T-helper 1 cell treated with Interleukin-12 subunit alpha and Interleukin-12 subunit beta and Interleukin-4 antibody, amounts not matched to agents 30 μg/mL and 1 μg/mL, for 36 hours (primary cell): Measurements from ENCODE around the gene ZFAND4.
"Not testable (repeated sequence)": the region's sequence is repeated elsewhere in the genome, so short reads cannot be mapped to it uniquely, and the experiment has no call there.

ENCODE experiments used
- H3K27ac Mint-ChIP-seq: one replicate; pipeline ENCODE4 v1.8.0; 2021; ENCODE audit warnings: mild to moderate bottlenecking, mixed read lengths
- H3K27me3 Mint-ChIP-seq: one replicate; pipeline ENCODE4 v1.8.0; 2021; ENCODE audit warnings: low read depth, mixed read lengths
- H3K36me3 Mint-ChIP-seq: one replicate; pipeline ENCODE4 v1.8.0; 2021; ENCODE audit warnings: low read depth, mixed read lengths
- H3K4me1 Mint-ChIP-seq: one replicate; pipeline ENCODE4 v1.8.0; 2021; ENCODE audit warnings: low read depth, mixed read lengths
- H3K4me3 Mint-ChIP-seq: one replicate; pipeline ENCODE4 v1.8.0; 2021; ENCODE audit warnings: mild to moderate bottlenecking, moderate library complexity, mixed read lengths
- H3K9me3 Mint-ChIP-seq: one replicate; pipeline ENCODE4 v1.8.0; 2021; ENCODE audit warnings: mixed read lengths

The ZFAND4 gene

DNA sequence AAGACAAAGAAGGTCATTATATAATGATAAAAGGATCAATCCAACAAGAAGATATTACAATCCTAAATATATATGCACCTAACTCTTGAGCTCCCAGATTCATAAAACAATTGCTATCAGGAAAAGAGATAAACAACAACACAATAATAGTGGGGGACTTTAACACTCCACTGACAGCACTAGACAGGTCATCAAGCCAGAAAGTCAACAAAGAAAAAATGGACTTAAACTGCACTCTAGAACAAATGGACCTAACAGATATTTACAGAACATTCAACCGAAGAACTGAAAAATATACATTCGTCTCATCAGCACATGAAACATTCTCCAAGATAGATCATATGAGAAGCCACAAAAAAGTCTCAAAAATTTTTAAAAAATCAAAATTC is 17.8 kb downstream of the ZFAND4 start:
- H3K27ac Mint-ChIP-seq, H3K4me3 Mint-ChIP-seq, H3K27me3 Mint-ChIP-seq, H3K9me3 Mint-ChIP-seq: not testable (repeated sequence)
- peaks cover 34% of the 10 kb centered on the region for H3K36me3 Mint-ChIP-seq
- H3K4me1 Mint-ChIP-seq = peaks cover 15% of the 10 kb centered on the region

DNA sequence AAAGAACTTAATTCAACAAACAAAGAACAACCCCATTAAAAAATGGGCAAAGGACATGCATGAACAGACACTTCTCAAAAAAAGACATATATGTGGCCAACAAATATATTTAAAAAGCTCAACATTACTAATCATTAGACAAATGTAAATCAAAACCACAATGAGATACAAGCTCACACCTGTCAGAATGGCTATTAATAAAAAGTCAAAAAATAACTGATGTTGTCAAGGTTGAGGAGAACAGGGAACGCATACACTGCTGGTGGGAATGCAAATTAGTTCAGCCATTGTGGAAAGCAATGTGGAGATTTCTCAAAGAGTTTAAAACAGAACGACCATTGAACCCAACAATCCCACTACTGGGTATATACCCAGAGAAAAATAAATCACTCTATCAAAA is 19.1 kb downstream of the ZFAND4 start:
- Mint-ChIP-seq H3K27me3 (no peaks in the 10 kb centered on the region), H3K4me1 (peaks cover 13% of the 10 kb centered on the region), H3K4me3 (no peak overlapping the region), H3K9me3 (peaks cover 5% of the 10 kb centered on the region), H3K27ac (no peak overlapping the region), H3K36me3 (peaks cover 27% of the 10 kb centered on the region)

DNA sequence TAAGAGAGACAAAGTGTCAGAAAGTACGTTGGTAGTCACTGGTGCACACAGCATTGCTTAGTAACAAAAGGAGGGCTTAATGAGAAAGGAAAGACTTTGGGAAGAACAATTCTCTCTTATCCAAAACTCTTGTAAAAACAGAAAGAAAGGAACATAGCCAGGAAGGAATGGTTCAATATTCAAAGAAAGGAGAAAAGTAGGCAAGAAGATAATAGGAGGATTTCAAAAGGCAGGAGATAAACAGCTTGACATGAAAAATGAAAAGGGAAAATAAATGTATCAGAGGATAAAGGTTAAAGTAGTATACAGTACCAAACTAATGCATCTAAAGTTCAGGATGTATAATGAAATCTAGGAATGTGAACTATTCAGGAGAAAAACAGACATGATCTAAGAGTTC is 20.1 kb downstream of the ZFAND4 start:
- Mint-ChIP-seq H3K36me3 (peaks cover 28% of the 10 kb centered on the region), H3K4me3 (no peak overlapping the region), H3K27ac (no peak overlapping the region), H3K27me3 (no peaks in the 10 kb centered on the region), H3K4me1 (peaks cover 13% of the 10 kb centered on the region), H3K9me3 (peaks cover 3% of the 10 kb centered on the region)

DNA sequence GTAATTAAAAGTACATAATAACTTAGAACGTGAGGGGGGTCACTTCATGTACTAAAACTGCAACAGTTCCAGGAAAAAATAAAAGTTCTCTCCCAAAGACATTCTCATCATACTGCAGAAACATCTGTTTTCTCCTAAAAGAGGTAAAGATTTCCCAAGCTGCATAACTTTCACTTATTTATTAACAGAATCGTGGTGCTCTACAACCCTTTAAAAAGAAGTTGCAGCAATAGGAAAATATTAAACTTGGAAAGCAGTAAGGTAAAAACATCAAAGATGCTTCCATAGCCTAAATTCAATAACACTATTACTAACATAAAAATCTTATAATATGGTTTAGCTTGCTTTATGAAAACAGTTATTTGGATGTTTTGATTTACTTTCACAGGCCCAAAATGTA is 23.3 kb downstream of the ZFAND4 start:
- H3K27ac Mint-ChIP-seq = no peak overlapping the region
- no peak overlapping the region for H3K4me3 Mint-ChIP-seq
- H3K9me3 Mint-ChIP-seq = no peaks in the 10 kb centered on the region
- H3K4me1 Mint-ChIP-seq = peaks cover 5% of the 10 kb centered on the region
- no peaks in the 10 kb centered on the region for H3K27me3 Mint-ChIP-seq
- H3K36me3 Mint-ChIP-seq = peaks cover 22% of the 10 kb centered on the region

DNA sequence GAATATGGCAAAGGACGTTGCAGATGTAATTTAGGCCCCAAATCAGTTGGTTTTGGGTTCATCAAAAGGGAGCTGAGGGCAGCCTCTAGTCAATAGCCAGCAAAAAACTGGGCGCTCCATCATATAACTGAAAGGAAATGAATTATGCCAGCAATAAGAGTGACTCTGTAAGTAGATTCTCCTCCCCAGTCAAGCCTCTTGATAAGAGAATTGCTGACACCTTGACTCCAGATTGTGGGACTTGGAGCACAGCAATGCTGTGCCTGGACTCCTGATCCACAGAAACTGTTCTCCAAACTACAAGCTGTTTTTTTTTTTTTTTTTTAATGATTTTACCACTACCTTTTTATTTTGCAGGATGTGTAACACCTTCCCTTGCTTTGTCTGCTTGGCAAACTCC is 25.5 kb downstream of the ZFAND4 start:
- Mint-ChIP-seq H3K4me1 (no peaks in the 10 kb centered on the region), H3K9me3 (no peaks in the 10 kb centered on the region), H3K4me3 (no peak overlapping the region), H3K27me3 (no peaks in the 10 kb centered on the region), H3K36me3 (peaks cover 18% of the 10 kb centered on the region), H3K27ac (no peak overlapping the region)

DNA sequence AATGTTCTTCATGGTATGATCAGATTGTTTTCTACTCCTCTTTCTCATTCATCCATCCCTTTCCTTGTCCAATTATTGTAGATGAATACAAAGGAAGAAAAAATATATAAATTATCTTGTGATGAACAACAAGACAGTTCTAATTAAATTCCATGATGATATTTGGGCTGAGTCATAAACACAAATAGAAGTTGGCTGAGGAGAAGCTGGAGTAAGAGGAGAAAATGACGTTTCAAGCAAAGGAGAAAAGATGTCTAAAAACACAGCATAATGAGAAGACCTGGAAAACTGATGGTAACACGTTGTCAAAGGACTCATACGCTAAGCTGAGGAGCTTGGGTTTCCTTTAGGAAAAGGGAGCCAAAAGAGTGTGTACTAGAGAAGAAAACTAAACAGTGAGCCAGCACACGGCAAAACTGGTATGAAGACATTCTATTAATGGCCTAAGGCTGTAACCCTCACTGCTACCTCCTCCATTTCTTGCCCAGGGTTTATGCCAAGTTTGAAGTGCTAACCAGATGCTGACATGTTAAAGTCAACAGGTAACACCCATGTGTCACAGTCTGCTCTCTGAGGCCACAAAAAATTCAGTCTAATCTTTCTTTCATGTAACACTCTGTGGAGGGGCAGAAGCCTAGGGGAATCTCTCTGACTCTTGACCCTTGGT is 26.1 kb downstream of the ZFAND4 start:
- no peaks in the 10 kb centered on the region for H3K27me3 Mint-ChIP-seq
- no peak overlapping the region for H3K27ac Mint-ChIP-seq
- no peaks in the 10 kb centered on the region for H3K9me3 Mint-ChIP-seq
- H3K4me1 Mint-ChIP-seq = no peaks in the 10 kb centered on the region
- peaks cover 22% of the 10 kb centered on the region for H3K36me3 Mint-ChIP-seq
- no peak overlapping the region for H3K4me3 Mint-ChIP-seq

DNA sequence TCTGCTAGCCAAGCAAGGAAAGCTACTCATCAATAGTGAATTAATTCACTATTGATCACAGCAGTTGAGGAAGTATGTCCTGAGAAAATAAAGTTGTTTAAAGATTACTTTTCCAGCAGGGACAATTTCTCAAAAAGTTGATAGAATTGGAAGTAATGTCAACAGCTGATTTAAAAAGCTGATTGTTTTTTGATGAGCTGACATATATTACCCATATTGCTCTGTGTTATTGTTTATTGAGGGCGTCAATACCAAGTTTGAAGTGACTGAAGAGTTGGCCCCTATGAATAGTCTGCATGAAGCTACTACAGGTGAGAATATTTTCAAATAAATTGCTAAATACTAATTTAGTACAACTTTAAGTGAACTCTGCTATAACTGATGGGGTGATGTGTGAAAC is 28.0 kb downstream of the ZFAND4 start:
- H3K36me3 Mint-ChIP-seq = peaks cover 25% of the 10 kb centered on the region

DNA sequence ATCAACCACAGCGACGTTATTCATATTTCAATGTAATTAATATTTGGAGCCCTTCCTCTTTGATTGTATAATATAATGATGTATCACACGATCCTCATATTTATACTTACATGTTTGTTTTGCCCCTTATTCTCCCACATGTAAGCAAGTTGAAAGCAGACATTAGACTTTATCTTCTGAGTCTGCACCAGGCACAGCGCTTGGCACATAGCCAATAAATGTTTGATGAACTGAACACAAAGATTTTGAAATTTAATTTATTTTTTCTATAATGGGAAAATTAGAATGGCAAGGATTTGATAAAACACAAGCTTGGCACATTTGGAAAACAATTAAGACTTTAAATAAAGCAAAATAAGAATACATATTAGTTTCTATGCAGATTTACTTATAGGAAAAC is 31.6 kb downstream of the ZFAND4 start:
- Mint-ChIP-seq H3K27me3 (no peaks in the 10 kb centered on the region), H3K4me1 (no peaks in the 10 kb centered on the region), H3K9me3 (no peaks in the 10 kb centered on the region), H3K36me3 (peaks cover 25% of the 10 kb centered on the region), H3K27ac (no peak overlapping the region), H3K4me3 (no peak overlapping the region)

More for the DNA sequence above, 28.0 kb downstream of the ZFAND4 start:
- Mint-ChIP-seq H3K27ac (no peak overlapping the region), H3K4me3 (no peak overlapping the region), H3K4me1 (no peaks in the 10 kb centered on the region), H3K9me3 (no peaks in the 10 kb centered on the region), H3K27me3 (no peaks in the 10 kb centered on the region)

DNA sequence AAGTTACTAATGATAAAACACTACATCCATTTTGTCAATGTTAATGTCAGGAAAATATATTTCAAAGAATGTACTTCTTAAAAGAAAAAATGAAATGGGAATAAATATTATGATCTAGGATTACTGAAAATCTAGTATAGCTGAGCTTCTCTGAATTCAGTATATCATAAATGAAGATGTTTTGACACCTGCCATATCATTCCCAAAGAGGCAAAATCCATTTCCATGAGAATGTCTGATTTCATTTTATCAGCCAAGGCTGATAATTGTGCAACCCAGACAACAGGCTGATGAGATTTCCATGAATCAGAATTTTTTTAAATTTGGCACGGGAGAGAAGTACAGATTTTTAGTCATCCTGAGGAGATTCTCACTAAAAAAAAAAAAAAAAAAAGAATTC is 32.5 kb downstream of the ZFAND4 start:
- H3K36me3 Mint-ChIP-seq = peaks cover 30% of the 10 kb centered on the region
- H3K9me3 Mint-ChIP-seq = no peaks in the 10 kb centered on the region
- H3K27me3 Mint-ChIP-seq = no peaks in the 10 kb centered on the region
- H3K4me3 Mint-ChIP-seq = no peak overlapping the region
- H3K4me1 Mint-ChIP-seq = no peaks in the 10 kb centered on the region
- H3K27ac Mint-ChIP-seq = no peak overlapping the region

DNA sequence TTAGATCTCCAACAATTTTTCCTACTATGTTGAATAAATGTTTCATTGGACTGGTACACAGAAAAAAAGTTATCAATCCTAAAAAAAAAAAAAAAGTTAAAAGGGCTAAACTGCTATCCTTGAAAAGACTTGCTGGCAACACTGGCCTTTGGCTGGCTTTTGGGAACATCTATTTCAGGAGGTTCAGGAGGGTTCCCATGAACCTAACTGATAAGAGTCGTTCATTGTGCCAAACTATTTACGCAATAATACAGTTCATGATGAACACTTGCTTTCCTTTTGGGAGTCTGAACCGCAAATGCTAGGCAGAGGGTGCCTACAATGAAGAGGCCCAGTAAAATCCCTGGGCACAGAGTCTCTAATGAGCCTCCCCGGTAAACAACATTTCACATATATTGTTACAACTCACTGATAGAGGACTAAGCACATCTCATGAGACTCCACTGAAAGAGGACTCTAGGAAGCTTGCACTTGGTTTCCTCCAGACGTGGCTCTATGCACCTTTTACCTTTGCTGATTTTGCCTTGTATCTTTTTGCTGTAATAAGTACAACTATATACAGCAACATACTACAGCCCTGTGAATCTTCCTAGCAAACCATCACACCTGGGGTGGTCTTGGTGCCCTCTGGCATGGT is 45.0 kb downstream of the ZFAND4 start:
- Mint-ChIP-seq H3K27me3 (no peaks in the 10 kb centered on the region), H3K36me3 (peaks cover 13% of the 10 kb centered on the region), H3K27ac (no peak overlapping the region), H3K4me3 (no peak overlapping the region), H3K4me1 (no peaks in the 10 kb centered on the region), H3K9me3 (no peaks in the 10 kb centered on the region)

DNA sequence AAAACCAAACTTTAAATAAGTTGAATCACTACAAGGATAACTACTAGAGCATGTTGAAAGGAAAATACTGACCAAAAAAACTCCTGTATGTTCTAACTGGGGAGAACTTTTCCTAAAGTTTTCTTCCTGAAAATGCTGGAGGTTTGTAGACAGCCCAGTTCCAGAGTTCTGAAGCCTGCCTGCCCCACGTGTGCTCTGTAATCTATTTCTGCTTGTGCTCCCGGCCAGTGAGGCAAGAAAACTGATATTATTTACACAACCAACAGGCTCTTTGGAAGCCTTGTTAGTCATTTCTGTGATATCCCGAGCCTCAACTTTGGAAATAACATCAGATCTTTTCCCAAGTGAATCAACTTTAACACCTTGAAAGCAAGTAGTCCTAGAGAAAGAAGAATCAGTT is 46.7 kb downstream of the ZFAND4 start:
- H3K27ac Mint-ChIP-seq = no peak overlapping the region
- H3K9me3 Mint-ChIP-seq = no peaks in the 10 kb centered on the region
- no peaks in the 10 kb centered on the region for H3K4me1 Mint-ChIP-seq
- H3K27me3 Mint-ChIP-seq = no peaks in the 10 kb centered on the region
- peaks cover 15% of the 10 kb centered on the region for H3K36me3 Mint-ChIP-seq
- H3K4me3 Mint-ChIP-seq = no peak overlapping the region

DNA sequence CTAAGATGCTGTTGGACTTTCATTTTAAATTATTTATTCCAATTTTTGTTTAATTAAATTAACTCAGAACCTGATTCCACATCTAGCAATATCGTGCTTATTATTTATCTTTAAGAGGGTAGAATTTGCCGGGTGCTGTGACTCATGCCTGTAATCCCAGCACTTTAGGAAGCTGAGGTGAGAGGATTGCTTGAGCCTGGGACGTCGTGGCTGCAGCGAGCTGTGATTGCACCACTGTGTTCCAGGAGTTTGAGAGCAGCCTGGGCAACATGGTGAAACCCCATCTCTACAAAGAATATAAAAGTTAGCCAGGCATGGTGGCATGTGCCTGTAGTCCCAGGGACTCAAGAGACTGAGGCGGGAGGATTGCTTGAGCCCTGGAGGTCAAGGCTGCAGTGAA is 47.8 kb downstream of the ZFAND4 start:
- H3K27ac Mint-ChIP-seq = no peak overlapping the region
- H3K9me3 Mint-ChIP-seq = no peaks in the 10 kb centered on the region
- H3K36me3 Mint-ChIP-seq = peaks cover 15% of the 10 kb centered on the region
- H3K4me1 Mint-ChIP-seq = no peaks in the 10 kb centered on the region
- no peak overlapping the region for H3K4me3 Mint-ChIP-seq
- no peaks in the 10 kb centered on the region for H3K27me3 Mint-ChIP-seq

DNA sequence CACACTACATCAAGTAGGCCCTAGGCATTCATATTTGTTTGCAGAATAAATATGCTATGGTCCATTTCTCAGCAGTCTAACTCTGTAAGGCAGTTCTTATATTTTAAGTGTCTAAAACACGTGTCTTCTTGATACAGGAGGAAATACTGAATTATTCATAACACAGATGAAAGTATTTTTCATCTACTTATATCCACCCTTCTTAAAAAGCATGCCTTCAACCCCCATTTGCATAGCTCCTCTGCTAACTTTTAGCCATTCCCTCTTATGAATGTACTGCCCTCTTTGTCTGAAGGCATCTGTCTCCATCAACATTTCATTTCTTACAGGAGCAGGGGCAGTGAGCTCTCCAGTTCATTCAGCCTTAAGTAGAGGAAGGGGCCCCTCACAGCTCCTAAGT is 57.7 kb downstream of the ZFAND4 start:
- Mint-ChIP-seq H3K4me3 (no peak overlapping the region), H3K27me3 (no peaks in the 10 kb centered on the region), H3K9me3 (no peaks in the 10 kb centered on the region), H3K4me1 (no peaks in the 10 kb centered on the region), H3K36me3 (peaks cover 26% of the 10 kb centered on the region), H3K27ac (no peak overlapping the region)

DNA sequence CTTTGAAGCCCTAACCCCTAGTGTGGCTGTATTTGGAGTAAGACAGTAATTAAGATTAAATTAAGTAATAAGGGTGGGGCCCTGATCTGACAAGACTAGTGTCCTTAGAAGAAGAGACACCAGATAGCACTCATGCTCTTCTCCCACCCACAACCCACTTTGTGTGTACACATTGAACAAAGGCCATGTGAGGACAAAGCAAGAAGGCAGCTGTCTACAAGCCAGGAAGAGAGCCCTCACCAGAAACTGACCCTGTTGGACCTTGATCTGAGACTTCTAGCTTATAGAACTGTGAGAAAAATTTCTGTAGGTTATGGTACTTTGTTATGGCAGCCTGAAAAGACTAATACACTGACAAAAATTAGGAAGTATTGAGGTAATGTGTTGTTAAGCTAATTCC is 59.8 kb downstream of the ZFAND4 start:
- Mint-ChIP-seq H3K4me3 (no peak overlapping the region), H3K9me3 (no peaks in the 10 kb centered on the region), H3K4me1 (no peaks in the 10 kb centered on the region), H3K36me3 (peaks cover 30% of the 10 kb centered on the region), H3K27ac (no peak overlapping the region), H3K27me3 (no peaks in the 10 kb centered on the region)

DNA sequence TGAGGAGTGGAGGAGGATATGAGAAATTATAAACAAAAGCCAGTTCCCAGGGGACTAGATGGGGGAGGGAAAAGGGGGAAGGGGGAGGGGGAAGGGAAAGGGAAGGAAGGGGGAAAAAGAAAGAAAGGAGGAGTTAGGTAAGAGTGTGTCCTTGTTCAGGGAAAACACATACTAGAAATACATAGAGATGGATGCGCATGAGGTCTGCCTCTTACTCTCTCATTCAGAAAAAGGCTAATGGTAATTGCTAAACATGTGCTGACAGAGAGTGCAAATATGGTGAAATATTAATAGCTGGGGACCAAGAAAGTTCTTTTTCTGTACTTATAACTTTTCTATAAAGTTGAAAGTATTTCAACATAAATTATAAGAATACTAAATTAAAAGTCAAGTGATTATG is 64.5 kb downstream of the ZFAND4 start:
- Mint-ChIP-seq H3K36me3 (peaks cover 25% of the 10 kb centered on the region), H3K4me1 (no peaks in the 10 kb centered on the region), H3K4me3 (no peak overlapping the region), H3K27me3 (no peaks in the 10 kb centered on the region), H3K9me3 (no peaks in the 10 kb centered on the region), H3K27ac (no peak overlapping the region)
